Astrocyte of the cerebellum (primary cell): Measurements from ENCODE around the gene TOR1A.

Source experiments
- DNase-seq: peaks from one replicate; pipeline ENCODE4 v3.0.0-alpha.2; 2011; ENCODE audit warnings: low read depth
- H3K4me3 ChIP-seq: 2 replicates; pipeline ENCODE4 v1.5.1; 2011; ENCODE audit warnings: mild to moderate bottlenecking, low read depth, low read length, moderate library complexity
- CTCF ChIP-seq: IDR thresholded peaks from 2 replicates; pipeline ENCODE4 v1.5.1; 2012; ENCODE audit warnings: low read length, low read depth, moderate library complexity, mild to moderate bottlenecking; ENCODE audit errors: missing control alignments
- in situ Hi-C: cut with HindIII; loops from 2 replicates; pipeline ENCODE4 v1.10.0; 2017; ENCODE audit warnings: low sequenced_read_pairs

Gene TOR1A

GRCh38 chr9:129867136-129868022 is 43.4 kb upstream of the TOR1A start:
- TF ChIP-seq CTCF, result no peak
- in situ Hi-C loops, result no loop called here
- no peak overlapping the region for H3K4me3 ChIP-seq
- DNase-seq, result no peak

GRCh38 chr9:129866394-129867135 is 42.6 kb upstream of the TOR1A start:
- TF ChIP-seq CTCF, result no peak
- in situ Hi-C loops, result no loop called here
- no peak for DNase-seq
- H3K4me3 ChIP-seq, result no peak overlapping the region

- no peak overlapping the region for H3K4me3 ChIP-seq
- no peak for DNase-seq
- in situ Hi-C loops, result no loop called here
- TF ChIP-seq CTCF, result no peak
Observed at GRCh38 chr9:129865668-129866320, 41.9 kb upstream of the TOR1A start.

- in situ Hi-C loops, result no loop called here
- H3K4me3 ChIP-seq, result no peak overlapping the region
- DNase-seq, result no peak
- no peak for TF ChIP-seq CTCF
Observed at GRCh38 chr9:129864991-129865647, 41.2 kb upstream of the TOR1A start.

GRCh38 chr9:129863059-129863690 is 39.2 kb upstream of the TOR1A start:
- no peak for TF ChIP-seq CTCF
- DNase-seq, result peak; percentile 45
- no peak overlapping the region for H3K4me3 ChIP-seq
- in situ Hi-C loops, result no loop called here
